NCI-H524 treated with DMSO at 0.1 percent for 48 hours (cell line): Measurements from ENCODE around the gene BTBD9.

Experiments
- DNase-seq: peaks from one replicate; lab custom pipeline; 2025; lab: John Stamatoyannopoulos, UW

Gene BTBD9

DNA sequence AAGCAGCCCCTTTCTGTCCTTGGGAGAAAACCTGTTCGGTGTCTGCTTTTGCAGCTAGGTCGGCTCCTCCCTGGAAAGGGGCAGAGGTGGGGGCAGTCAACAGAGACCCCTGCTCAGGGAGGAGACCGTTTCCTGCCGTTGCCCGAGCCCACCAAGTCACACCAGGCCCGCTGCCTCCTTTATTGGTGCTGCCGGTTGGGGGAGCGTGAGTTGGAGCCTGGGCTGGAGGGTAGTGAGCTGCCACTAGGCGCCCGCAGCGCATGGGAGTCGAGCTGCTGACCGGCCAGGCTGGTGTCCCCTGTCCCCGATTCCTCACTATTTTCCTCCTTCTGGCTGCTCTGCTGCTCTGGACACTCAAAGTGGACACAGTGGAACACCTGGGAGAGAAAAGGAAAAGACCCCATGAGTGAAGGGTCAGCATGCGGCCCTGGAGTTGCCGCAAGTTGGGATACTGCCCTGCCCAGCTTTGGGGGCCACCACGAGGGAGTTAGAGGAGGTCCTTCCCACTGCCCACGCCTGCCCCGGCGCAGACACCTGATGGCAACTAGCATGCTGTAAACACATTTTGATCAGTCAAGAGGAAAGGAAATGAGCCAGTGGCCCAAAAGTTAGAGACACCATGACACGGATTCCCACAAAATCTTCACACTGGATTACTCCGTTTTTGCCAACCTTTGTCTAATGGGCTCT is 464.8 kb downstream of the BTBD9 start:
- DNase-seq, result no peak

DNA sequence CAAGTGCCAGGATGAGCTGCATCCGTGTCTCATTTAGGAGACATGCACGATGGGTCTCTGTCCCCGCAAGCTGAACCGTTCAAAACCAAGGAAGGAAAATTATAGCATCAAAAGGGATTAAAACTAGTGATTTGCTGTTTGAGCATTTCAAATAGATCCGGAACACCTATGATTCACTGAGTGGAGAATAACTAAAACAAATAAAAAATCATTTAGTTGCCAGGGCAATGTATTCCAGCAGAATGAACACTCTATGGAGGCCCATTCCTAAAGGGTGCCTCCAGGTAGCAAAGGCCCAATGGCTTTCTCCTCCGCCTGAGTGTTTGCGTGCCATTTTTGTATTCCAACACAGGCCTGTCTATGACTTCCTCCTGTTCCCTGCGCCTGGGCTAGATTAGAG is 465.4 kb downstream of the BTBD9 start:
- no peak for DNase-seq

DNA sequence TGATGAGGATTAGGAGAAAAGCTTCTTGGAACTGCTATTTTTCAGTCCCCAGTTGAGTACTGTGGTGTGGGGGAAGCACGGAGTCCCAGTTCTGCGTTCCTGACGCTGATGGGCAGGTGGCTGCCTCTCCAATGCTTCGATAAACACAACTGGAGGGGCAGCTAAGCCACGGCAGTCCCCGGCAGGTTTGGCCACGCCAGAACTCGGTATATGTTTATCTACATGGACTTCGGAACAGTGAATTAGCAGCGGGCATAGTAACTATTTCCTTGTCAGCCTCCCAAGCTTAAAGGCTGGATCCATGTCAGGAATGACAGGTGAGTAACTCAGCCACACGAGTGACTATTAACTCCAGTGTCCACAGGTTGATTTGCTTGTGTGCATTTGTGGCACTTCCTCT is 465.8 kb downstream of the BTBD9 start:
- DNase-seq, result no peak

DNA sequence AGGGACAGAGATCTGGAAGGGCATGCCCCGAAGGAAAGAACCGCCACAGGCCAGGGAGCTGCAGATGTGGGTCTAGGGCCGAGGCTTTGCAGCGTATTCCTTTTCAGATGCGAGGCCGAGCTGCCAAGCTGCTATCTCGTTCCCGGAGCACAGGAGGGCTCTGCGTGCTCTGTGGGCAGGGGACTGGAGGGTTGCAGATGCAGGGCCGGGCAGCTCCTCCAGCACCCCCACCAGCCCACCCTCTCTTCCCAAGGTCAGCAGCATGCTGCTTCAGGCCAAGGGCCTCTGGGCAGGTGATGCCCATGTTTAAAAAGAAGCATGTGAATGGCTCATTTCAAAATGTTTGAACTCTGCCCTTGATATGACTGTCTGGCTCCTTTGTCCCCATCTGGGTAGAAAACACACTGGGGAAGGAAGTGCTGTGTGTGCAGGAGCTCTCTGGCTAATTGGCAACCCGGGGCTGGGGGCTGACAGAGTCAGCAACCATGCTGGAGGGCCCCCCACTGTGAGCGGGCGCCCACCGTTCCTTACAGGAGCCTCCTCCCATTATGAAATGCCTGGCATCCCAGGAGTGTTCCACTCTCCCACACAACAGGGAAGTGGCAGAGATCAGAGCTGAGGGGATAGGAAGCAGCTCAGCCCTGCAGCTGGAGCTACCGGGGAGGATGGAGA is 466.9 kb downstream of the BTBD9 start:
- no peak for DNase-seq

DNA sequence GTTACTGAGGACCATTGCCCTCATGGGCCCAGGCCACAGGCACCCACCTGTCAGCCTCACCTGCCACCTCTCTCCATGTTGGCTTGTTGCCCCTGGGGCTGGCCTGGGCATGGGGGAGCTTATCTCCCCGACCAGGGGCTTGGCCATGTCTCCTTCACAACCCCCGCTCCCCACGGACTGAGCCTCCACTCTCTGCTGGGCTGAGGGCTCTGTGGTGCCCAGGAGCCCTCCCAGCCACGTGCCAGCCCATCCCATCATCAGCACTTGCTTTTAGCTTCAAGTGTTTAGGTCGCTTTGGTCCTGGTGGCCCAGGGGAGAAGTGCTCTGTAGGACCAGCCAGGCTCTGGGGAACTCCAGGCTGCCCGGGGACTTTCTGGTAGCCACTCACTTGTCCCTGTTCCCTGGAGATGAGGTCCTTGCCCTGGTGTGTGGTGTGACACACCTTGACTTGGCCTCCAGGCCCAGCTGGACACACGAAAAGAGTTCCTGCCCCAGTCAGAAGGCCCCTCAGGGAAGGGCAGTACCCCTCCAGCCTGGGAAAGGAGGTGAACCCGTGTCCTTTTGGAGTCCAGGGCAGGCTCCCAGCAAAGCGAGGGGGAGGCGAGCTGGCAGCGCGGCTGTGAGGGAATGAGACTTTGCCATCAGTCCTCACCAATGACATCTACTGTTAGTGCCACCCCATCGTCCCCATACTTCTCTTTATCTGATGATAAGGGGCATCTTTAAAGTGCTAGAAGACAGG is 467.6 kb downstream of the BTBD9 start:
- DNase-seq, result no peak

DNA sequence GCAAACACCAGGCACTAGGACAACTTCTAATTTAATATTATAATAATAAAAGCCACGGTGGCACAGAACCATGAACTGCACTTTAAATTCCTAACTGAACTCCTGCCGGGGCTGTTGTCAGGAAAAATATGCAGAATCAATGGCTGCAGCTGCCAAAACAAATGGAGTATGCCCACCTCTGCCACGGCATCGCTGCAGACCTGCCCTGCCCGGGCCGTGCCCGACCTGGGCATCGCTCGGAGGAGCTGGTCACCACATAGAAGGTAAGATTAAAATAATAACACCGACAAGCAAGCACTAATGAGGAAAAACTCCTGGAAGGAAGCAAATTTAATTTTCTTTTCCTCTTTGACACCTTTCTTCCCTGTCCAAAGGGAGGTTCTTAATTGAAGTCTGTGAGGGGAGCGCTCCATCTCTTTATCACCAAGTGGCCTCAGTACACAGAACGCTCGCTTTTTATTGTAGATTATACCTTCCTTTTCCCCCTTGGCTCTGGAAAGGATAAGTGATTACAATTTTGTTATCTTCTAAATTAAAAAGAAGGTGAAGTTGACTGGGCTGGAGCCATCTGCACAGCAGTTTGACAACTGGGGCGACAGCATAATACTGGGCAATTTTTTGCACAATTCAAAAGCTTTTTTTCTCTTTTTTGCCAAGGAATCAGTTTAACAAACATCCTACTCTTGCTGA is 468.9 kb downstream of the BTBD9 start:
- DNase-seq, result no peak

DNA sequence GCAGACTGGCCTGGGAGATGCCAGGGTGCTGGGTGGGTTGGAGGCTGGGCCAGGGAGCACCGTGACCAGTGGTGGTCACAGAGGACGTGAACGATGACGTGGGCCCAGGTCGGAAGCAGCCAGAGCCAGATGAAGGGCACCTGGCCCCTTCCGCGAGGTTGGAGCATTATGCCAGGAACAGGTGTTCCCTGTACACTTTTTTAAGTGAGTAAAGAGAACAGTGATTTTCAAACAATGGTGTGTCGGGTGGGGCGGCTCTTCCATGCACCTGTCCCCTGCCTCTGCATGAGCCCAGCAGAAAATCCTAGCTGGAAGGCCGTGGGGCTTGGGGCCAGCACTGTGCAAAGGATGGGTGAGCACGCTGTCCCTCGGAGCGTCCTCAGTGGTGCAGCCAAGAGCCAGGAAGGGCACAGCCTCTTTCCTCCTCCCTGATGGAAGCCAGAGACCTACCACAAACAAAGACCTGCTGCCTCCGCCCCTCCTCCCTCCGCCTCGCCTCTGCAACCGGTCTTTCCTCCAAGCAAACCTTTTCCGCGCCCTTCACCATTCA is 469.7 kb downstream of the BTBD9 start:
- no peak for DNase-seq

DNA sequence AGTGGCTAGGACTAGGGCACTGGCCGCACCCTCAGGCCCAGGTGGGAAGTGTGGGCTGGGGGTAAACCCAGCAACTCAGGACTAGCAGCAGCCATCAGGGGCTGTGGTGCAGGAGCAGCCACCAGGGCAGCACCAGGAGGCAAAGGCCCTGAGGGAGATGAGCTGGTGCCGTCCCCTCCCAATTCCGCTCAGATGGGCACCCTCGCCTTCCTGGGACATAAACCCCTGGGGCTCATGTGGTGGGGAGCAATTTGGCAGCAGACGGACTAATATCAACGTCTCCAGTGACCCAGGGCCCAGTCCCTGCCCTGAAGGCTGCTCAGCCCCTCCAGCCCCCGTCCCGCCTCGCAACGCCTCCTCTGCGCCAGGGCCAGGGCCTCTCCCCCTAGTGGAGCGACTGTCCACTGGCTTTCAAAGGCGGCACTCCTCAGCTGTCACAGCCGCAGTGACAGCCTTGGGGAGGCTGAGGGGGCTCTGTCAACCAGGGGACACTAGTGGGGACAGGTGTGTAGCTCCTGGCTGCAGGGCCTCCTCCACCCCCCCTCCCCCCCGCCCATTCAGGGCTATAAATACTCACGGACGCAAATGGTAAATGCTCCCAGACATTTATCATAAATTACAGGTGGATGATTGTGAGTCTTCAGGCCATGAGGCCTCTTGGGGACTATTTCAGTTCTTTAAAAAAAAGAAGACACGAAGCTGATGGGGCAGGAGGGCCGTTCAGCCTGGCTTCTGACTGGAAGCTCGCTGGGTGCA is 470.3 kb downstream of the BTBD9 start:
- DNase-seq, result no peak

DNA sequence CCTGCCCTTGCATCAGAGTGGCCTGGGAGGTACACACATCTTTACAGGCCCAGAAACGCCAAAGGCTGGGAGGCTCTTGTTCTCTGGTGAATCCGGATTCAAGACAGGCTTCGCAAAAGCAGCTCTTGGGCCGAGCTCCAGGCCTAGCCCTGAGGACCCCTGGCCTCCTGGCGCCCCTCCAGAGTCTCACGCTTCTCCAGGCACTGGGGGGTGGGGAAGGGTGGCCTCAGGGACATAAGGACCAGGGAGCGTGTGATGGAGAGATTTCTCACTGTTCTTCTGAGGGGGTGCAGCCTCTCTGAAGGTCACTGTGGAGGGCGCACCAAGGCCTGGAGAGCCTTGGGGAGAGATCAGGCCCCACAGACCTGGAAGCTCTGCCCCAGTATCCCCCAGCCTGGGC is 471.0 kb downstream of the BTBD9 start:
- DNase-seq, result no peak

DNA sequence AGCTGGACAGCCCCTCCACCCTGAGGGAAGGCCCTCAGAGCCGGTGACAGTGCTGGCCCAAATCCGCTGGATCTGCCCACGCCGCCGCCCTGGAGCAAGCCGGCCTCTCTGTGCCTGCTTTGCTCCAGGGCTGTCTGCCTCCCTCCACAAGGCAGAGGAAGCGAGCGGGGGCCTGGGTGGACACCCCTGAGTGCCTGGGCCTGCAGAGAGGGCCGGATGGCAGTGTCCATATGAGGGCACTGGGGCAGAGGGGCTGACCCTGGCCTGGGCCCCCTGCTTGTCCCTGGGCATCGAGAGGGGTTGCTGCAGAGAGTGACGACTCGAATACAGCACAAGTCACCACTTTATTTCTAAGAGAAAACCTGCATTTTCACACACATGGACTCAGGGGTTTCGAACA is 471.6 kb downstream of the BTBD9 start:
- DNase-seq, result no peak

DNA sequence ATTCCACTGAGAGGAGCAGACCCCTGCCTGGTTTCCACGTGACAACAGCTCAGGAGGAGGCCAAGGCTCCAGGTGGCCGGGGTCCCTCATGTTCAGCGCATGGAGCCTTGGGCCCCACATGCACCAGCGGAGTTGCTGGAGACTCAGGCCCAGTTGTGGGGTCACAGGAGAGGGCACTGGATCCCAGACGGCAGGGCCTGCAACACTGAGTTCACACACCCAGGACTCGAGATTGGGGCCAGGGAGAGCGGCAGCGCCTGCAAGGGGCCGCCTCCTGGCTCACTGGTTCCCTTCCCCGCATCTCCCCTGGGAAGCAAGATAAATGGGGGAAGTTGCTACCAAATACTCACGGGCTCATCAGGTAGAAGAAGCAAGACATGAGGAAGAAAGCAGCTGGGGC is 472.1 kb downstream of the BTBD9 start:
- DNase-seq, result no peak

DNA sequence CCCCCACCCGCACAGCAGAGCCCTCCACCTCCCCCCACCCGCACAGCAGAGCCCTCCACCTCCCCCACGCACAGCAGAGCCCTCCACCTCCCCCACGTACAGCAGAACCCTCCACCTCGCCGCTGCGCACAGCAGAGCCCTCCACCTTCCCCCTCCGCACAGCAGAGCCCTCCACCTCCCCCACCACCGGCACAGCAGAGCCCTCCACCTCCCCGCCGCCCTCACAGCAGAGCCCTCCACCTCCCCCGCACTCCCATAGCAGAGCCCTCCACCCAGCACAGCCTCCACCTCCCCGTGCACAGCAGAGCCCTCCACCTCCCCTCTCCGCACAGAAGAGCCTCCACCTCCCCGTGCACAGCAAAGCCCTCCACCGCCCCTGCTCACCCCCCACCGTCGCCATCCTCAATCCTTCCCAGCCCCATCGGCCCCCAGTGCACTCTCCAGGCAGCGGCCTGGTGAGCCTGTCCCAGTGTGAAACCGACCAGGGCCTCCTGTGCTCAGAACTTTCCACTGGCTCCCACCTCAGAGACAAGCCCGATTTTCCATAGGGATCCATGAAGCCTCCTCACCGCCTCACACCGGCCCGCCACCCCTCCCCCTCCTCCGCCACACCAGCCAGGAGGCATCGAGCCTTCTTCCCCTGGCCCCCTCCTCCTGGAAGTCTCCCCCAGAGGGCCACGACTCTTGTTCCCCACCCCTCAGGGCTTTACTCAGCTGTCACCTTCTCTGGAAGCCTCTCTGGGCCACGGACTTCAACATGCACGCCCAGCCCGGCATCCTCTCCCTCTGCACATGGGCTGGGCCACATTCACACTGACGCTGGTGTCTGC is 473.1 kb downstream of the BTBD9 start:
- no peak for DNase-seq

DNA sequence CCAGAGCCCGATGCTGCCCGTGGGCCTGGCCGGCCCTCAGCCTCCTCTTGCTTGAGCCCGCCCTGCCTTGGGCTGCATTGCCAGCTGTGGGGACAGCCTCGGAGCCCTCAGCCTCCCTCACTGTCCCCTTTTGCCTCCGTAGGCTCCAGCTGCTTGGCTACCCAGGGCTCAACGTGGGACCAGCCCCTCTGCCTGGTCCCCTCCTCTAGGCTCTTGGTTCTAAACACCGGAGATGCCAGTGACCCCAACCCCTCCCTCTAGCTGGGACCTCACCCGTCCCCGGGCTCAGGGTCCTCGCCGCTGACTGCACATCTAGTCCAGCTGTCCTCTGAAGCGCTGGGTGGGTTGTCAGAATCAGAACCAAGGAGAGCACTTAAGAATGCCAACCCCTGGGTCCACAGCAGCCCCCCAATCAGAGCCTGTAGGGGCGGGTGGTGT is 475.0 kb downstream of the BTBD9 start:
- DNase-seq, result no peak

DNA sequence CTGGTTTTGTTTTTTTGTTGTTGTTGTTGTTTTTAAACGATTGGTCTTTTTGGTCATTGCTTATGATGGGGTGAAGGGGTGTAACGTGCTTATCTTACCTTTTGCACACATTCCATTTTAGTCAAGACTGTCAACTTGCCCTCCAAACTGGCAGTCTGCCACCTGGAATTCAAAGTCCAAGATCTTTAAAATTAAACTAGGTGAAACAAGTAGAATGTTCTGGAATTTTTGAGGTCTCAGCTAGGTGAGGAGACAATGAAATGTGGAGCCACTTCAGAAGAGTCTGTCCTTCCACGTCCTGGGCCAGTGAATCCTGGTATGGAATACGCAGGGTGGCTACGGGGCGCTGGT is 475.6 kb downstream of the BTBD9 start:
- no peak for DNase-seq

DNA sequence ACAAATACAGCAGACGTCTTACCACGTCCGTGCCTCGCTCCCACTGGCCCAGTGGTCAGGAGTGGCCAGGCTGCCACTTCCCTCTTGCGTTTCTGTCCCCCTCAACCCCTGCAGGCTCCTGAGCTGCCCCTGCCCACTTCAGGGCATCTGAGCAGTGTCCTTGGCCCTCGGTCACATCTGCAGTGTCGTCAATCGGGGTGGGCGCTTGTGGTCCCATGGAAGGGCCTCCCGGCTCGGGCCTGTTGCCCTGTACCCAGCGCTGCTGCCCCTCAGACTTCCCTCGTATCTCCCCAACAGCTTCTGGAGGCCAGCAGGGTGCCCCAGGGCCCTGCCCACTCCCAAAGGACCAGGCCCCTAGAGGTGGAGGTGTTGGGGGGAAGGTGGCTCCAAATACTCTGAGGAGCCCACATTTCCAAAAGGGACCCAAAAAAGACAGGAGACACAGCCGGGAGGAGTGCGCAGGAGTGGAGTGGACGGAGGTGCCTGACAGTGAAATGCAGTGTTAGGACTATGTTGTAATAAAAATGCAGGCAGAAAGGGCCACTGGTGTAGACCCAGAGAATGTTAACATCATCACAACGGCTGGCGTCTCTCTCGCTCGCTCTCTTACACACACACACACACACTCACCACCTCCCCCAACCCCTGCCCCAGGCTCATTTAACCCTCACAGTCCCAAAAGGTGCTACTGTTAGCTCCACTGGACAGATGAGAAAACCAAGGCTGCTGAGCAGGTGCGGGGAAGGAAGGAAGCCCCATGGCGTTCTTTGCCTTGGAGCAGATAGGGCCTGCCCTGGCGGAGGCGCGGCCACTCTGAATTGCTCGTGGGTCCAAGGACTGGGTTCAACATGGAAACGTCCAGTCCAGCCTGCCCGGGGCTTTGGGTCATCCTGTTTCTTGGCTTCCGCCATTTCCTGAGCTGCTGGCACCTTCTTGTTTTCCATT is 476.3 kb downstream of the BTBD9 start:
- no peak for DNase-seq

DNA sequence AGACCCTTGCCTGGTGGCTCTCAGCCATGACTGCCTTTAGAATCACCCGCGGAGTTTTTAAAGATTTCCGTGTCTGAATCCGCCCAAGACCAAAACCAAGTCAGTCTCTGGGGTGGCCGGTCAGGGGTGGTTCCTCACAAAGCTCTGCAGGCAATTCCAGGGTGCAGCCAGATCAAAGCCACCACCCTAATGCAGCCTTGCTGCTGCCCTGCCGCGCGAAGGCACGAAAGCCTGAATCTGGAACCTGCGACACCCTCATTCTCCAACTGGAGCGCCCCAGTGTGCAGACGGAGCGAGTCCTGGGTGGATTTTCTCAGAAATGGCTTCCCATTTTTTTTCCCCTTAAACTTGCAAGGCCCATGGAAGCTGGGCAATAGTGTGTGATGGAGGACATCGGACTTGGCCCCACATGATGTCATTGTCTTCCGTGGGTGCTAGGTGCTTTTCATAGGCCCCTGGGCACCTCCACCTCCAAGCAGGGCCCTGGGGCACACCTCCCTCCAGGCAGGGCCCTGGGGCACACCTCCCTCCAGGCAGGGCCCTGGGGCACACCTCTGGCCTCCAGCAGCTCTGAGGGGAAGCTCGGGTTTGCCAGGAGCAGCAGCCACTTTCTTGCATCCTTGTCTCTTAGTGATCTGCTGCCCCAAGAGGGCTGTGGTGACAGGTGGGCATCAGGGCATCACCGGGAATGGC is 477.1 kb downstream of the BTBD9 start:
- DNase-seq, result no peak

DNA sequence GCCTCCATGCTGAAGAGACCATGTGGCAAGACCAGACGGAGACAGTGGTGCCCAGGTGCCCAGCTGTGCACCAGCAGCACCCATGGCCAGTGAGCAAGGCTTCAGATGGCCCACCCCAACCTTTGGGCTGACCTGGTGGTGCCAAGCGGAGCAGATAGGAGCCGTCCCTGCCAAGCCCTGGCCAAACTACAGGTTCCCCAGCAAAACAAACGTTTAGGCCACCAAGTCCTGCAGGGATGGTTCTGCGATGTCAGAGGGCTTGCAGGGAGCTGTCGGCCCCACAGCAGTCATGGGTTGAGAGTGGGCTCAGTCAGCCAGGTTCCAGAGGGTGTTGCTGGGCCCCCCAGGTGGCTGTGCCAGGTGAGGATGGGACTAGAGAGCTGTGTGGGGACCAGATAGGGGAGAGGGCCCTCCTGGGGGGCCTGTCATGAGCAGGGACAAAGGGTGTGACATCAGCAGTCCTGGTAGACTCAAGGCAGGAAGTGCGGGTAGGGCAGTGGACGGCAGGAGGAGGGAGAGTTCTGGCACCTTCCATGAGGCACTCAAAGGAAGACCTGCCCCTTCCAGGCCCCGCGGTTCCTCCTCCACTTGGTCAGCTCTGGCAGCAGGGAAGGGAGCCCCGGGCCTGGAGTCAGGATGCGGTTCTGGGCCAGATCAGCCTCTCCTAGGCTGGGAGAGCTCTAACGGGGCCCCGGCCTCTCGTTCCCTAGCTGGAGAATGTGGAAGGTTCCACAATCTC is 477.8 kb downstream of the BTBD9 start:
- no peak for DNase-seq

DNA sequence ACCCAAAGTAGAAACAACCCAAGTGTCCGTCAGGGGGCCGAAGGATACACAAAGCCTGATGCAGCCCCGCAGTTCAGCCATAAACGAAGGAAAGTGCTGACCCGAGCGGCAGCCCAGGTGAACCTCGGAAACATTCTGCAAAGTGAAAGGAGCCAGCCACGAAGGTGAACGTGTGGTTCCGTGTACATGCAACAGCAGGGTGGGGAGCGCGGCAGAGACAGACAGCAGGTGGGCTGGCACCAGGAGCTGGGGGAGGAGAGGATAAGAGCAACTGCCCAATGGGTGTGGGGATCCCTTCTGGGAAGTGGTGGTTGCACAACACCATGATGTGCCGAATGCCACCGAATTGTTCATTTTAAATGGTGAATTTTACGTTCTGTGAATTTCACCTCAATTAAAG is 478.4 kb downstream of the BTBD9 start:
- DNase-seq, result no peak
